PC-9 (cell line): ENCODE results near the gene LPCAT1.
"Not testable (repeated sequence)": the region's sequence is repeated elsewhere in the genome, so short reads cannot be mapped to it uniquely, and the experiment has no call there.

Source experiments
- CTCF ChIP-seq: fragments of 200-600 bp; sonication (generic); conservative IDR thresholded peaks from 2 replicates; pipeline ENCODE4 v1.6.1; 2017; ENCODE audit warnings: mixed run types, antibody characterized with exemption, mild to moderate bottlenecking, moderate library complexity
- EZH2 ChIP-seq: fragments of 200-600 bp; sonication (generic); IDR thresholded peaks from 2 replicates; pipeline ENCODE4 v1.8.0; 2017; ENCODE audit warnings: antibody characterized with exemption, low read depth

GRCh38 chr5:1422522-1422921, 101.2 kb downstream of the LPCAT1 start:
- TF ChIP-seq CTCF, EZH2: not testable (repeated sequence)
